HEK293T (cell line): ENCODE measurements around the gene ECSCR.
"Not testable (repeated sequence)": the region's sequence is repeated elsewhere in the genome, so short reads cannot be mapped to it uniquely, and the experiment has no call there.

Experiments
- BHLHE40 ChIP-seq: fragments of 450-650 bp; IDR thresholded peaks from 2 replicates; pipeline ENCODE4 v1.6.1; 2016; ENCODE audit warnings: mild to moderate bottlenecking, moderate library complexity, borderline replicate concordance
- ELF4 ChIP-seq: fragments of 450-650 bp; IDR thresholded peaks from 2 replicates; pipeline ENCODE4 v1.6.1; 2017; ENCODE audit warnings: antibody characterized with exemption
- FOXA1 ChIP-seq: fragments of 450-650 bp; IDR thresholded peaks from 2 replicates; pipeline ENCODE4 v1.6.1; 2016; ENCODE audit warnings: mild to moderate bottlenecking
- FOXK2 ChIP-seq: fragments of 450-650 bp; IDR thresholded peaks from 2 replicates; pipeline ENCODE4 v1.6.1; 2016; ENCODE audit warnings: mild to moderate bottlenecking
- HDGF ChIP-seq: fragments of 450-650 bp; IDR thresholded peaks from 2 replicates; pipeline ENCODE4 v1.6.1; 2017; ENCODE audit warnings: antibody characterized with exemption, borderline replicate concordance
- L3MBTL2 ChIP-seq: fragments of 450-650 bp; conservative IDR thresholded peaks from 2 replicates; pipeline ENCODE4 v1.6.1; 2016; ENCODE audit warnings: mild to moderate bottlenecking
- LEF1 ChIP-seq: fragments of 450-650 bp; IDR thresholded peaks from 2 replicates; pipeline ENCODE4 v1.6.1; 2017; ENCODE audit warnings: mild to moderate bottlenecking, borderline replicate concordance
- SUZ12 ChIP-seq: fragments of 450-650 bp; IDR thresholded peaks from 2 replicates; pipeline ENCODE4 v1.6.1; 2016; ENCODE audit warnings: mild to moderate bottlenecking
- TARDBP ChIP-seq: fragments of 450-650 bp; IDR thresholded peaks from 2 replicates; pipeline ENCODE4 v1.6.1; 2016

GRCh38 chr5:139440416-139440815, 22.1 kb downstream of the ECSCR start:
- not testable (repeated sequence) for TF ChIP-seq ELF4, FOXA1, BHLHE40, TARDBP, HDGF, L3MBTL2, LEF1, FOXK2, SUZ12
